K562 (cell line): ENCODE results near the gene BMP4. TPM values are rescaled to one million over a fixed set of nuclear protein-coding genes. Genes with fewer than 3 reads are reported as not detected.

Experiments
- ATAC-seq: fragments of 200-7000 bp; cut with Tn5 transposase; 3 replicates; pipeline ENCODE4 v1.9.1; 2020; ENCODE audit warnings: moderate library complexity
- BruUV-seq: library from RNA; stranded (reverse); fragments of 400-500 nt; replicated peaks from 2 replicates; lab custom pipeline; 2021; lab: Mats Ljungman, UMichigan
- CTCF ChIA-PET: fragments of 300-600 bp; formaldehyde crosslinking; extraction: SDS; loops from one replicate; lab custom pipeline; 2021; ENCODE audit warnings: low intra/inter-chr PET ratio; lab: Yijun Ruan, JAX
- POLR2A ChIA-PET: fragments of 300-600, 350-650 bp; sonication (Branson Sonifier 250); formaldehyde crosslinking; extraction: SDS; loops from one replicate; lab custom pipeline; 2021; ENCODE audit warnings: antibody characterized with exemption, inconsistent platforms; lab: Yijun Ruan, JAX
- DNase-seq, 4 experiments: peaks; one replicate each; pipeline versions ENCODE4 v3.0.0 to v3.0.0-alpha.2; 2011 to 2018; ENCODE audit warnings: low spot score in 3 of 4, mixed read lengths in 3 of 4; ENCODE audit errors: extremely low read depth in 1 of 4
- FAIRE-seq: peaks from 2 replicates; lab custom pipeline; 2011; peaks lifted over from hg19 to GRCh38; lab: Jason Lieb, UNC
- H2AFZ ChIP-seq: 2 replicates; pipeline ENCODE4 v1.6.0; 2011; ENCODE audit warnings: low read depth, low read length, control low read depth, inconsistent platforms
- H3K27ac ChIP-seq: fragments of 200-600 bp; 3 replicates; pipeline ENCODE4 v1.8.0; 2011; ENCODE audit warnings: low read depth, mild to moderate bottlenecking, control low read depth, inconsistent platforms, low read length, moderate library complexity, mixed read lengths; ENCODE audit errors: extremely low read depth
- H3K27me3 ChIP-seq, 2 experiments: fragments of 300-600 bp in 1 of 2; 2 replicates in 1 of 2; 3 replicates in 1 of 2; pipeline versions ENCODE4 v1.6.0 to v1.8.0; 2011; ENCODE audit warnings: inconsistent platforms in 2 of 2, low read length in 2 of 2, mild to moderate bottlenecking in 1 of 2, mixed read lengths in 1 of 2, moderate library complexity in 1 of 2; ENCODE audit not compliant: control insufficient read depth in 2 of 2, insufficient read depth in 2 of 2
- H3K36me3 ChIP-seq: fragments of 300-600 bp; 3 replicates; pipeline ENCODE4 v1.8.0; 2011; ENCODE audit warnings: mild to moderate bottlenecking, low read length, inconsistent platforms; ENCODE audit not compliant: control insufficient read depth, insufficient read depth
- H3K4me1 ChIP-seq, 2 experiments: fragments of 200-600 bp in 1 of 2; replicated peaks in 1 of 2; 2 replicates in 1 of 2; 3 replicates in 1 of 2; pipeline versions ENCODE4 v1.5.1 to v1.8.0; 2011; ENCODE audit warnings: inconsistent platforms in 2 of 2, low read length in 2 of 2, mild to moderate bottlenecking in 1 of 2, mixed read lengths in 1 of 2, moderate library complexity in 1 of 2; ENCODE audit not compliant: control insufficient read depth in 2 of 2, insufficient read depth in 2 of 2
- H3K4me2 ChIP-seq: 2 replicates; pipeline ENCODE4 v1.6.1; 2011; ENCODE audit warnings: low read length, control low read depth, inconsistent platforms, mixed read lengths; ENCODE audit not compliant: insufficient read depth
- H3K4me3 ChIP-seq: fragments of 200-600 bp; sonication (generic), shearing (Covaris generic); 2 replicates; pipeline ENCODE4 v1.5.1; 2016; ENCODE audit warnings: control low read depth, inconsistent platforms
- H3K79me2 ChIP-seq: fragments of 200-600 bp; 3 replicates; pipeline ENCODE4 v1.8.0; 2011; ENCODE audit warnings: low read length, inconsistent platforms; ENCODE audit not compliant: control insufficient read depth, insufficient read depth
- H3K9ac ChIP-seq, 2 experiments: 2 replicates each; pipeline versions ENCODE4 v1.6.0 to v1.6.1; 2011; ENCODE audit warnings: low read depth in 2 of 2, low read length in 2 of 2, control low read depth in 1 of 2, inconsistent platforms in 1 of 2, mild to moderate bottlenecking in 1 of 2, mixed read lengths in 1 of 2; ENCODE audit not compliant: insufficient read depth in 1 of 2
- H3K9me1 ChIP-seq: one replicate; pipeline ENCODE4 v1.6.0; 2011; ENCODE audit warnings: inconsistent platforms, mild to moderate bottlenecking, low read length, moderate library complexity; ENCODE audit not compliant: control insufficient read depth, insufficient read depth
- H3K9me3 ChIP-seq: replicated peaks from 2 replicates; pipeline ENCODE4 v1.5.1; 2011; ENCODE audit warnings: low read depth, low read length, inconsistent platforms; ENCODE audit not compliant: control insufficient read depth, insufficient read depth
- H4K20me1 ChIP-seq: replicated peaks from 2 replicates; pipeline ENCODE4 v1.6.1; 2011; ENCODE audit warnings: low read length, inconsistent platforms, mixed read lengths; ENCODE audit not compliant: control insufficient read depth, insufficient read depth
- PHB ChIP-seq: fragments of 250-450 bp; sonication (Bioruptor Pico); IDR thresholded peaks from 2 replicates; pipeline ENCODE4 v1.5.0; 2021
- SP2 ChIP-seq: IDR thresholded peaks from 2 replicates; pipeline ENCODE4 v1.6.1; 2011; ENCODE audit warnings: mild to moderate bottlenecking, low read depth, low read length, moderate library complexity; ENCODE audit not compliant: poor library complexity, severe bottlenecking; ENCODE audit errors: extremely low read depth
- TAF9B ChIP-seq: fragments of 450-650 bp; IDR thresholded peaks from 2 replicates; pipeline ENCODE4 v1.6.1; 2018; ENCODE audit warnings: mild to moderate bottlenecking; ENCODE audit not compliant: partially characterized antibody
- TEAD4 ChIP-seq, 2 experiments: sonication (generic) in 1 of 2; formaldehyde crosslinking in 1 of 2; IDR thresholded peaks; 2 replicates each; pipeline versions ENCODE4 v1.6.1 to v1.8.0; 2012 to 2022; ENCODE audit warnings: borderline replicate concordance in 1 of 2, inconsistent platforms in 1 of 2, low read length in 1 of 2, mild to moderate bottlenecking in 1 of 2, missing genetic modification reagents in 1 of 2
- WGBS: fragments of 100-300 bp; shearing (Covaris generic); methylation state at CpG from one replicate; pipeline ENCODE4 v1.1.6; 2016; ENCODE audit warnings: low coverage, mixed read lengths; ENCODE audit not compliant: insufficient coverage; ENCODE audit errors: missing lambda C conversion rate; 5-methylcytosine and 5-hydroxymethylcytosine counted together
- in situ Hi-C: fragments of 300-500 bp; cut with MboI; formaldehyde crosslinking; loops from 4 replicates; pipeline ENCODE4 v1.15.0; 2018; ENCODE audit warnings: inconsistent platforms, mixed read lengths
- intact Hi-C: fragments of 100-400 bp; cut with micrococcal nuclease; formaldehyde crosslinking; loops from 2 replicates; pipeline ENCODE4 v1.14.2; 2022
- polyA plus RNA-seq, 8 experiments: library from polyadenylated mRNA; depleted of rRNA in 4 of 8; stranded (reverse) in 5 of 8; unstranded in 3 of 8; fragments of >200 nt; fragmentation: Nextera tagmentation in 2 of 8; fragmentation: Illumina TruSeq in 1 of 8; extraction: Ambion mirVana in 2 of 8; extraction: Trizol in 1 of 8; gene quantifications; 2 replicates each; pipeline versions ENCODE4 v1.2.1 to v1.2.3, GENCODE V29; 2011 to 2014; ENCODE audit warnings: inconsistent platforms in 1 of 8, missing spikeins in 1 of 8
- total RNA-seq, 7 experiments: library from RNA; depleted of rRNA in 6 of 7; stranded (reverse); fragments of >200 nt in 6 of 7; fragmentation: Illumina TruSeq in 2 of 7; extraction: Trizol in 2 of 7; gene quantifications; 2 replicates each; pipeline versions ENCODE4 v1.2.1 to v1.2.3, GENCODE V29; 2011 to 2021; ENCODE audit warnings: low replicate concordance in 1 of 7
- TF ChIP-seq, protein P1 (sequence below), 3 experiments: IDR thresholded peaks in 2 of 3; conservative IDR thresholded peaks in 1 of 3; 2 replicates each; pipeline ENCODE4 v1.5.1; 2011 to 2012; ENCODE audit warnings: low read length in 3 of 3, mild to moderate bottlenecking in 3 of 3, control low read depth in 2 of 3, improper control_type of control experiment in 1 of 3, inconsistent platforms in 1 of 3, low read depth in 1 of 3, mixed read lengths in 1 of 3, moderate library complexity in 1 of 3; ENCODE audit not compliant: insufficient read depth in 2 of 3
- TF ChIP-seq, protein P2 (sequence below): fragments of 250-450 bp; sonication (Bioruptor Pico); IDR thresholded peaks from 2 replicates; pipeline ENCODE4 v1.8.0; 2021; ENCODE audit warnings: moderate library complexity, mild to moderate bottlenecking, inconsistent platforms
- TF ChIP-seq, protein P3 (sequence below): fragments of 450-650 bp; IDR thresholded peaks from 2 replicates; pipeline ENCODE4 v1.6.1; 2018; ENCODE audit warnings: mild to moderate bottlenecking, low read depth; ENCODE audit not compliant: partially characterized antibody
- TF ChIP-seq, protein P4 (sequence below): conservative IDR thresholded peaks from 2 replicates; pipeline ENCODE4 v1.6.1; 2011; ENCODE audit warnings: low read depth, mild to moderate bottlenecking, low read length; ENCODE audit not compliant: control insufficient read depth

The BMP4 gene
- total and polyA plus RNA-seq, 9 of the 15 experiments (the other 6 are each of a cell fraction or from before 2014, with no cell fraction given), result not detected

DNA sequence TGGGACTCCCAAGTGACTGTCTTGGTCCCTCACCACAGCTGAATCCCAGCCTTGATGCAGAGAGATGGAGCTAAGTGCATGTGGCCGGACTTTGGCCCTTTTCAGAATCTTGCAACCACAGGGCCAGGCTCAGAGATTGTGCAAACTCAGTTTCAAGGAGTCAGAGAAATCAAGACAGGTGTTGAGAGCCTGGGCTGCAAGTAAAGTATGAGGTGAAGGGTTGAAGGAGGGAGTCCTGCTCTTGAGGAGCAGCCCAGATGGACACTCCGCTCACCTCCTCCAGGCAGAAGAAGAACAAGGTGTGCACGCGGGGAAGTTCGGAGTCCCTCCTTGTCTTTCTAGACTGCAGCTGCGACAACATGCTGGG lies 6.3 kb upstream of the BMP4 start:
- H3K27ac ChIP-seq, result no peak overlapping the region

DNA sequence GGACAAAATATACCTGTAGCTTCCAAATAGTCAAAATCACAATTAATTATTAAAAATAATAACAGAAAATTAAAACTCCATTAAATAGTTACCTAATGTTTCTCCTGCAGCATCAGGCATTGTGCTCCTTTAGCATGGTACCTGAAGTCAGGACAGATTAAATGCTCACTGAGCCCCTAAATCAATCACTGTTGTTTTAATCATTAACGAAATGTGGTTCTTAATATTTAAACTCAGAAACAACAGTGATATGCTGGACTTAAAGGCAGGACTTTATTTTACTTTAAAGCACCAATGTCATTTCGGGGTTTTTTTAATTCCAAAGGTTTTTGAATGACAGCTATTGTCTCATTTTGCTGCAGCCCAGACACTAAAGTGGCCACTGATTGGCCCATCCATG lies 2.0 kb upstream of the BMP4 start:
- CTCF ChIA-PET, result no interaction called here
- no peak overlapping the region for H3K9ac ChIP-seq
- intact Hi-C loops, result no loop called here
- TF ChIP-seq SP2 (no peak), PHB (CRISPR knock-in tag) (no peak), TAF9B (no peak)
- TF ChIP-seq, protein P1, sequence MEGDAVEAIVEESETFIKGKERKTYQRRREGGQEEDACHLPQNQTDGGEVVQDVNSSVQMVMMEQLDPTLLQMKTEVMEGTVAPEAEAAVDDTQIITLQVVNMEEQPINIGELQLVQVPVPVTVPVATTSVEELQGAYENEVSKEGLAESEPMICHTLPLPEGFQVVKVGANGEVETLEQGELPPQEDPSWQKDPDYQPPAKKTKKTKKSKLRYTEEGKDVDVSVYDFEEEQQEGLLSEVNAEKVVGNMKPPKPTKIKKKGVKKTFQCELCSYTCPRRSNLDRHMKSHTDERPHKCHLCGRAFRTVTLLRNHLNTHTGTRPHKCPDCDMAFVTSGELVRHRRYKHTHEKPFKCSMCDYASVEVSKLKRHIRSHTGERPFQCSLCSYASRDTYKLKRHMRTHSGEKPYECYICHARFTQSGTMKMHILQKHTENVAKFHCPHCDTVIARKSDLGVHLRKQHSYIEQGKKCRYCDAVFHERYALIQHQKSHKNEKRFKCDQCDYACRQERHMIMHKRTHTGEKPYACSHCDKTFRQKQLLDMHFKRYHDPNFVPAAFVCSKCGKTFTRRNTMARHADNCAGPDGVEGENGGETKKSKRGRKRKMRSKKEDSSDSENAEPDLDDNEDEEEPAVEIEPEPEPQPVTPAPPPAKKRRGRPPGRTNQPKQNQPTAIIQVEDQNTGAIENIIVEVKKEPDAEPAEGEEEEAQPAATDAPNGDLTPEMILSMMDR (IDR thresholded peaks at IDR 0.05 in 2 of 3, conservative IDR thresholded peaks at IDR 0.05 in 1 of 3; ENCODE audit: insufficient read depth in 2 of 3, low read depth in 1 of 3, low read length in 3 of 3), result no peak
- TF ChIP-seq, protein P2, sequence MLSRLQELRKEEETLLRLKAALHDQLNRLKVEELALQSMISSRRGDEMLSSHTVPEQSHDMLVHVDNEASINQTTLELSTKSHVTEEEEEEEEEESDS (CRISPR knock-in tag), result no peak
- TF ChIP-seq, protein P3, sequence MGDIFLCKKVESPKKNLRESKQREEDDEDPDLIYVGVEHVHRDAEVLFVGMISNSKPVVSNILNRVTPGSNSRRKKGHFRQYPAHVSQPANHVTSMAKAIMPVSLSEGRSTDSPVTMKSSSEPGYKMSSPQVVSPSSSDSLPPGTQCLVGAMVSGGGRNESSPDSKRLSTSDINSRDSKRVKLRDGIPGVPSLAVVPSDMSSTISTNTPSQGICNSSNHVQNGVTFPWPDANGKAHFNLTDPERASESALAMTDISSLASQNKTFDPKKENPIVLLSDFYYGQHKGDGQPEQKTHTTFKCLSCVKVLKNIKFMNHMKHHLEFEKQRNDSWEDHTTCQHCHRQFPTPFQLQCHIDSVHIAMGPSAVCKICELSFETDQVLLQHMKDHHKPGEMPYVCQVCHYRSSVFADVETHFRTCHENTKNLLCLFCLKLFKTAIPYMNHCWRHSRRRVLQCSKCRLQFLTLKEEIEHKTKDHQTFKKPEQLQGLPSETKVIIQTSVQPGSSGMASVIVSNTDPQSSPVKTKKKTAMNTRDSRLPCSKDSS, result no peak

More for the DNA sequence above, 6.3 kb upstream of the BMP4 start:
- Histone ChIP-seq H3K9me3 (no peaks in the 10 kb centered on the region), H3K9me1 (no peaks in the 10 kb centered on the region)
- no peak for DNase-seq
- CTCF ChIA-PET, result no interaction called here
- TF ChIP-seq, protein P4, sequence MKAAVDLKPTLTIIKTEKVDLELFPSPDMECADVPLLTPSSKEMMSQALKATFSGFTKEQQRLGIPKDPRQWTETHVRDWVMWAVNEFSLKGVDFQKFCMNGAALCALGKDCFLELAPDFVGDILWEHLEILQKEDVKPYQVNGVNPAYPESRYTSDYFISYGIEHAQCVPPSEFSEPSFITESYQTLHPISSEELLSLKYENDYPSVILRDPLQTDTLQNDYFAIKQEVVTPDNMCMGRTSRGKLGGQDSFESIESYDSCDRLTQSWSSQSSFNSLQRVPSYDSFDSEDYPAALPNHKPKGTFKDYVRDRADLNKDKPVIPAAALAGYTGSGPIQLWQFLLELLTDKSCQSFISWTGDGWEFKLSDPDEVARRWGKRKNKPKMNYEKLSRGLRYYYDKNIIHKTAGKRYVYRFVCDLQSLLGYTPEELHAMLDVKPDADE, result no peak
- TF ChIP-seq TEAD4 (IDR thresholded peaks at IDR 0.05; ENCODE audit: low read length) (no peak), TEAD4 (CRISPR knock-in tag; IDR thresholded peaks at IDR 0.05; ENCODE audit: borderline replicate concordance) (no peak)
- TF ChIP-seq, all 486 proteins: peak for 0
- Histone ChIP-seq H4K20me1 (no peaks in the 10 kb centered on the region), H3K9ac (no peak overlapping the region), H3K79me2 (no peaks in the 10 kb centered on the region), H3K27me3 (peaks cover 0 to 11% of the 10 kb centered on the region in 2 experiments; a peak in 3 of 5 replicates), H2AFZ (no peak overlapping the region), H3K4me3 (no peak overlapping the region), H3K36me3 (no peaks in the 10 kb centered on the region), H3K4me1 (no peaks in the 10 kb centered on the region), H3K4me2 (no peak overlapping the region)
- intact Hi-C loops, result no loop called here
- no peak for ATAC-seq
- FAIRE-seq, result no peak
- WGBS, result 0% methylated on average over 1 of the region's 6 CpGs
- POLR2A ChIA-PET, result no interaction called here
- in situ Hi-C loops, result no loop called here
- no TSS peak for BruUV-seq

More for the DNA sequence above, 2.0 kb upstream of the BMP4 start:
- 0% methylated on average over 2 of the region's 2 CpGs for WGBS
- no peak overlapping the region for H2AFZ ChIP-seq
- H3K27me3 ChIP-seq, result peaks cover 0 to 17% of the 10 kb centered on the region in 2 experiments; a peak in 2 of 5 replicates
- no peaks in the 10 kb centered on the region for H4K20me1 ChIP-seq
- H3K4me3 ChIP-seq, result no peak overlapping the region
- in situ Hi-C loops, result no loop called here
- no peaks in the 10 kb centered on the region for H3K36me3 ChIP-seq
- H3K9me1 ChIP-seq, result no peaks in the 10 kb centered on the region
- FAIRE-seq (no peak), DNase-seq (no peak), ATAC-seq (no peak)
- H3K27ac ChIP-seq, result no peak overlapping the region
- H3K4me1 ChIP-seq, result peaks cover 0 to 10% of the 10 kb centered on the region in 2 experiments; a peak in 2 of 5 replicates
- no TSS peak for BruUV-seq
- H3K9me3 ChIP-seq, result no peaks in the 10 kb centered on the region
- H3K79me2 ChIP-seq, result no peaks in the 10 kb centered on the region
- POLR2A ChIA-PET, result no interaction called here
- H3K4me2 ChIP-seq, result no peak overlapping the region
